A172 (cell line): ENCODE results near the gene CNGA2. TPM values are rescaled to one million over a fixed set of nuclear protein-coding genes. Genes with fewer than 3 reads are reported as not detected.

Experiments
- total RNA-seq: library from RNA; depleted of rRNA; stranded (reverse); fragments of >200 nt; shearing (Covaris generic); gene quantifications from 2 replicates; pipeline ENCODE4 v1.2.3, GENCODE V29; 2014; rRNA removed

The CNGA2 gene
- total RNA-seq, 1 experiment from 2014 or later, result not detected

Other genes with a start within 250 kb of the CNGA2 start
- gene PASD1, start 171.1 kb upstream of the CNGA2 start, total RNA-seq, result not detected in 2 replicates
- gene PRRG3, start 39.3 kb upstream of the CNGA2 start, total RNA-seq, result not detected in 2 replicates
- gene FATE1, start 18.7 kb upstream of the CNGA2 start, total RNA-seq, result not detected in 2 replicates
- not detected in 2 replicates for gene MAGEA4, start 178.1 kb downstream of the CNGA2 start, total RNA-seq
- 0.29 and 0.69 TPM in 2 replicates for gene GABRE, start 239.9 kb downstream of the CNGA2 start, total RNA-seq